ENCODE measurements around the gene ZSCAN22.
"Not testable (repeated sequence)": the region's sequence is repeated elsewhere in the genome, so short reads cannot be mapped to it uniquely, and the experiment has no call there.

Gene ZSCAN22

DNA sequence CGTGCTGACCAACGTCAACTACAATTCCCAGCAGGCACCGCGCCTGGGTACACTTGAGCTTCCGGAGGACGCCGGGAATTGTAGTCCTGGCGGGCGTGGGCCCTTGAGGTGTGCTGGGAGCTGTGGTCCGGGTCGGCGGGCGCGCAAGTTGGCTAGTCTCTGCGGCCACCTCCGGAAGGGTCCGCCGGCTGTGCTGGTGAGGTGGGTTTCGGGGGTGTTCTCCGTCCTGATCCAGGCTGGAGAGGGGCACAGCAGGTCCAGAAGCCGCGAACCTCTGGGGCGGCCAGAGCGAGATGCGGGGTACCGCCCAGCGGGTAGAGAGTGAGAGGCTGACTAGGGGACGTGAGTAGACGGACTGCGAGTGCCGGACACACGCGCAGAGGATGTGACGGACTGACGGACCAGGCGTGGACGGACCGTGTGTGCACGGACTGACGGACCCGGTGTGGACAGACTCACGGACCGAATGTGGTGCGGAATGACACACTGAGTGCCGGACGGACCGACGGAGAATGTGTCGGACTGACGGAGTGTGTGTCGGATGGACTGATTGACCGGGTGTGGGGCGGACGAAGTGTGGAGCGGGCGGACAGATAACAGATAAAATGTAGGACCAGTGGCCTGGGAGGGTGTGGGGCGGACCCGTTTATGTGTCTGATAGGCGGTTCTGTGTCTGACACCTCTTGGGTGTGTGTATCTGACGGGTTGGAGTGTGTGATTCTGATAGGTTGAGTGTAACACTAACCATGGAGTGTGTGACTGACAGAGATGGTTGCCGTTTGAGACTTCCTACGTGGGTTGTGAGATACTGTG, at the start of gene ZSCAN22:
TSS of gene ZSCAN22 (plus strand) at position 81 of the 813 bp plus-strand sequence. CDS start 7,809 bp downstream, outside the sequence.
- peak; percentile 81 for DNase-seq

GRCh38 chr19:58277197-58277596, 49.6 kb upstream of the ZSCAN22 start:
- DNase-seq, result no peak

DNA sequence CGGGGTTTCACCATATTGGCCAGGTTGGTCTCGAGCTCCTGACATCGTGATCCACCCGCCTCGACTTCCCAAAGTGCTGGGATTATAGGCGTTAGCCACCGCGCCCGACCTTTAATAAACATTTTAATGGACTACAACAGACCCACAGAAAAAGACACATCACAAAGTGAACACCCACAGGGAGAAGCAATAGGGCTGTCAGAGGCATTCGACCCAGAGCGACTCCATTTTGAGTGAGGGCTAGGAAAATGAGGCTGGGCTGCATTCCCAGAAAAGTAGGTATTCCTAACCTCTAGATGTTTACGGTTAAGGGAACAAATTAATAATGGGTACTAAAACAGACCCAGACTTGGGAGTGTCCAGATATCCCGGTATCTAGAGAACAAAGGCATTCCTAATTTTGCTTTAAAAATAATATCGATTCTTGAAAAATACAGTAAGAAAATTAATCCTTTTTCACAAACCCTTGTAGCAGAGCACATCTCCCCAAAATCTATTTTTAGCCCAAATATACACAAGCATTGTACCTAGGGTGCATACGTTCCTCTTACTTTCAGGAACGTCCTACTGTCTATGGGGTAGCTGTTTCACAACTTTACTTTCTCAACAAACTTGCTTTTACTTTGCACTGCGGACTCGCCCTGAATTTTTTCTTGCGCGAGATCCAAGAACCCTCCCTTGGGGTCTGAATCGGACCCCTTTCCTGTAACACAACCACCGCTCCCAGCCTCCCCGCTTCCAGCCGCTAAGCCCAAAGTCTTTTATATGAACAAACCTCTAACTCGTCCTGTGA, 48.9 kb upstream of the ZSCAN22 start:
- no peak for DNase-seq

DNA sequence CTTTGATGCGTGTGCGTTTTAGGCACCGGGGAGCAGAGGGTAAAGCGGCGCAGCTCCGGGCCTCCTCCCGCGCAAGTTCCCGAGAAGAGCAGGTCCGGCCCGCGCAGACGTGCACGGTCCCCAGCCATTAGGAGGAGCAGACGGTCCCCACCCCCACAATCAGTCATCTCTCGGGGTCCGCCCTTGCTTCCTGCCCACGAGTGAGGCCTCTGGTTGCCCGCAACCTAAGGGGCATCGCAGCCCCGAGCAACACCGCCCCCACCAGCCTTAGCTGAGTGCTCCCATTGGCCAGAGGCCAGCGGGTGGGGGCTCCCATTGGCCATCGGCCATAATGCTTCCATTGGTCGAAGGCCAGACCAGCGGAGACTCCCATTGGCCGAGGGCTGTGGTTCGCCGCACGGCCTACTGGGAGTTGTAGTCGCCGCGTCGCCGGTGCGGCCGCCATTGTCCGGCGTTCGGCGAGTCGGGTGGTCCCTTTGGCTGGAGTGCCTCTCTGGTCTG, 48.2 kb upstream of the ZSCAN22 start, which contains the start of gene ZNF8:
TSS of gene ZNF8 (plus strand) at position 415 of the 501 bp plus-strand sequence. CDS start 127 bp downstream, outside the sequence.
- peak; percentile 92 for DNase-seq

DNA sequence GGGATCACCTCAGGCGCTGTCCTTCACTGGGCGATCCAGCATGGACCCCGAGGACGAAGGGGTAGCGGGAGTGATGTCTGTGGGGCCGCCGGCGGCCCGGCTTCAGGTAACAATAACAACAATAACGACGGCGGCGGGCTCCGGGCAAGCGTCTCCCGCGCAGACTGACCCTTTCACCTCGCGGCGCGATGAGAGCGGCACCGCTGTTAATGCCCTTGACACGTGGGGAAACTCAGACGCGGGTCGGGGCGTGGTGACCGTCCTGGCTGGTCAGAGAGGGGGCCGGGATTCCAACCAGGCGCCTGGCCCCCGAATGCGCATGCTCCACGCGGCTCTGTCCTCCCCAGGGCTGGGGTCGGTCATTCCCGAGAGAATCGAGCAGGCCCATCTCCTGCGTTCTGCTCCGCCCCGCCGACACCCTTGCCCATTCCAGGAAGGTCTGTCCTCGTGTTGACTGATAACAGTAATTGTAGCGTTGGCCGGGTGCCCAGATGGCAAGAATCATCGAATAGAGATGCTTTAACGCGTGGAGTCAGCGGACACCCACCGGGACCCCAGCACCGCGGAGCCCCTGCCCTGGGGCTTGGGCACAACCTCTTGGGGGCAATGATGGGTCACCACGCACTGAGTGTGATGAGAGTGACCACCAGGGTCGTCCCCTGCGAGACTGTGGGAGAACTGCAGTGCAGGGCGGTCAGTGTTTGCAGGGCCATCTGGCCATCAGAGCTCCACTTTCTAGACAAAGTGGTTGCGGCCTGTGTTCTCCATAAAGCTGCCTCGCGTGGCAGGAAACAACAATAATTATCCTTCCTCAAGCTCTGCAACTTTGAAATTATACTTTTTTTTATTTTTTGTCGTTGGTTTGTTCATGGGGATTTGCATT, 47.5 kb upstream of the ZSCAN22 start:
- peak; percentile 19 for DNase-seq

DNA sequence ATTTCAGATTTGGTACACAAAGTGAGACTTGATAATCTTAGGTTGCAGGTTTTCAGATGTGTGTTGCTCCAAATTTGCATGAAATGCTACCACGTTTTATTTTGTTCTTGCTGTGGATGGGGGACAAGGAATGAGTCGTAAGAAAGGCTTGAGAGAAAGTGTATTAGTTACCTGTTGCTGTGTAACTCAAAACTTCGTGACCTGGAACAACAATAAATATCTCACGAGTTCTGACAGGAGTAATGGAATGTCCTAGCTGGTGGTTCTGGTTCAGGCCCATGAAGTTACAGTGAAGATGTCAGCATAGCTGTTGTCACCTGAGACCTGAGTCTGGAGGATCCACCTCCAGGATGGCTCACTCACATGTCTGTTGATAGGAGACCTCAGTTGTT, 46.9 kb upstream of the ZSCAN22 start:
- no peak for DNase-seq

DNA sequence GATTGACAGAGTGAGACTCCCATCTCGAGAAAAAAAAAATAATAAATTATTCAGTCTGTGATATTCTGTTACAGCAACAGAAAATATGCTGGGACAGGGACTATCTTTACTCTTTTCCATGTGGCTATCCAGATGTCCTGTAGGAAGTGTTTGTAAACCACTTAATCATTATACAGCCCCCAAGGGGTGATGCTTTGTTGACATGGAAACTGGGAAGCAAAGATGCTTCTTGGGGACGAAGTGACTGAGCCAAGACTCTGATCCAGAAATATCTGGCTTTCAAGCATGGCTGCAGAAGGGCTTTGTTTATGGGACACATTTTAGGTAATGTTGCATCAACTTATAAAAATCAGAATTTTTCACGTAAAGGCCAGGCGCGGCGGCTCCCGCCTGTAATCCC, 42.6 kb upstream of the ZSCAN22 start:
- no peak for DNase-seq

DNA sequence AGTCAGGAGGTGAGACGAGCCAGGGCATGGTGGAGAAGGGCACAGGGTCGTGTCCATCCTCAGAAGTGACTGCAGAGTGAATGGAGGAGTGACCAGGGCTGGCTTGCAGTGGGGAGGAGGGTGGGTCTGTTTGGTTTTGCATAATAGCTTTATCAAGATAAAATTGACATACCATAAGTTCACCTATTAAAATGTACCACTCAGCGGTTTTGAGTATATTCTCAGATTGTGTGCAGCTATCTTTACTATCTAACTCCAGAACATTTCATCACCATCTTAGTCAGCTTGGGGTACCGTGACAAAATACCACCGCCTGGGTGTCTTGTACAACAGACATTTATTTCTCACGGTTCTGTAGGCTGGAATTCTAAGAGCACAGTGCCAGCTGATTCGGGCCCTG, 34.9 kb upstream of the ZSCAN22 start:
- no peak for DNase-seq

GRCh38 chr19:58294743-58295374, 31.9 kb upstream of the ZSCAN22 start:
- no peak for DNase-seq

DNA sequence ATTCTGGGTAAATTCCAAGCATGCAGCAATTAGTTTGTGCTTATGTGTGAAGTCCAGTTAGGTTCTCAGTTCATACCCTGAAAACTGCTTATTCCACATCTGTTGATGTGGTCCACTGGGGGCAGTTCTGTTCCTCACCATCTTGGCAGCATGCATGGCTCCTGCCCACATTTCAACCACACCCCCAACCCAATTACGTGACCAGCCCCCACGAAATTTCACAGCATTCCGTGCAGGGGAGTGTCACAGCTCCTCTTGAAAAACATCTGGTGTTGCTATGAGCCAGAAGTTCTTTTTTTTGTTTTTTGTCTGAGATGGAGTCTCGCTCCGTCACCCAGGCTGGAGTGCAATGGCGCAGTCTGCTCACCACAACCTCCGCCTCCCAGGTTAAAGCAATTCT, 30.7 kb upstream of the ZSCAN22 start:
- no peak for DNase-seq

DNA sequence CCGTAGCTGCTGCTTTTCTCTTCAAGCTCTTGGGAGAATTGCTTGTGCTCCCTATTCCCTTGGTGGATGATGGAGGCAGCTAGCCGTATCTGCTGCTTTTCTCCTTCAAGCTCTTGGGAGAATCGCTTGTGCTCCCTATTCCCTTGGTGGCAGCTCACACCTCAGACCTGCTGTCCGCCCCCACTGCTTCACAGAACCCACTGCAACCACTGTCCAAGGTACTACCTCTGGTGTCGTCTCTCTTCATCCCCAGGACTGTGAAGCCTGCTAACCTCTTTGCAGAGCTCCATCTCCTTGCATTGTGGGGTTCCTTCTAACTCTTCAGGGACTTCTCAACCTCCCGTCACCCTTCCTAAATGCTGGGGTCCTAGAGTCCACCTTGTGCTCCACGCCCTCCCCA, 26.2 kb upstream of the ZSCAN22 start:
- no peak for DNase-seq

- no peak for DNase-seq
Observed at GRCh38 chr19:58304255-58304654, 22.5 kb upstream of the ZSCAN22 start.

- no peak for DNase-seq
Observed at GRCh38 chr19:58304748-58305064, 22.1 kb upstream of the ZSCAN22 start.

DNA sequence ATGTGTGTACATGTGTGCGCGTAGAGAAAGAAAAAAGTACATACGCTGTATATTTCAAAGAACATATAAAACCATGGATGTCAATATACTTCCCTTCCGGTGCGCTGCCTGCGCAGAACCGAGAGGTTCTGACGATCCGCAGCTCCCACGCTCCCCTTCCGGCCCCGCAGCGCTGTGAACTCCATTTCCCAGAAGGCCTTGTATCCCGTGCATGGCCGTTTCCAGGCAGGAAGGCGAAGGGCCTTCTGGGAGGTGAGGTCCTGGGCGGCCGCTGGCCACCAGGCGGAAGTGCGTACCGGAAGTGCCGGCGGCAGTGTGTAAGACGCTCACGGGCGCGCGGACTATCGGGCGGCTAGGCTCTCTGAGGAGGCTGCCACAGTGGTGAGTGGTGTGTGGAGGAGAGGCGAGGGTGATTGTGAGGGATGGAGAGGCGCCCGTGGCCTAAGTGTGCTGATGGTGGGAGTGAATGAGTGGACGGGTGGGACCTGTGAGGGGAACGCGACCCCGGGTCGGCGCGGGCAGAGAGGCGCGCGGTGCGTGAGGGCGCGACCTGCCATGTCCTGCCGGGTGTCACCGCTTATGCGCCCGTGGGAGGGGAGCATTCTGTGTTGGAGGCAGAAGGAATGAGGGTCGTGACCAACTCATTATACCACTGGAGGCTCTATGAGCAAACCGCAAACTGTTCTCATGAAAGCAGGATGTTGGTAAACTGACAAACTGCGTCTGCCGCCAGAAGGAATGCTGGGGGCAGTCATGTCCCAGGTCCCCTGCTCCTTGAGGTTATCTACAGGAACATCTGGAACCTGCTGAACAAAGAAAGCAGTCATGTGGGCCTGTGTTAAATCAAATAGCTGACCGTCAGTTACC, 21.5 kb upstream of the ZSCAN22 start, which contains the start of gene ERVK3-1:
TSS of gene ERVK3-1 (plus strand) at position 313 of the 867 bp plus-strand sequence. CDS start 6,792 bp downstream, outside the sequence.
- DNase-seq, result peak; percentile 84

DNA sequence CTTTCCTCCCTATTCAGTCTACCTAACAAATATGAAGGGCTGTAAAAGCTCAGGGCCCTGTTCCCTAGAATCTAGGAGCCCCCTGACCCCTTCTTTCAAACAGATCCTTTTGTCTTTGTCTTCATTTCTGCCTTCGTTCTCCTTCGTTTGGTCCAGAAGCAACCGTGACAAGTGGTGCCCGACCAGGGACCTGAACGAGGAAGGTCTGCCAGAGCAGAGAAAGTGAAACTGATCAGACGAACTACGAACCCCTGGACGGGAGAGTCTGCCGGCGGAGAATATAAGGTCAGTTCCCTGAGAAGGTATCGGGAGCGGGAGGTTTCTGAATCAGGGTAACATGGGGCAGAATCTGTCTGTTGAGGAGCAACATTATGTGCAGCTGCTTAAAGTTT, 20.9 kb upstream of the ZSCAN22 start:
- no peak for DNase-seq

DNA sequence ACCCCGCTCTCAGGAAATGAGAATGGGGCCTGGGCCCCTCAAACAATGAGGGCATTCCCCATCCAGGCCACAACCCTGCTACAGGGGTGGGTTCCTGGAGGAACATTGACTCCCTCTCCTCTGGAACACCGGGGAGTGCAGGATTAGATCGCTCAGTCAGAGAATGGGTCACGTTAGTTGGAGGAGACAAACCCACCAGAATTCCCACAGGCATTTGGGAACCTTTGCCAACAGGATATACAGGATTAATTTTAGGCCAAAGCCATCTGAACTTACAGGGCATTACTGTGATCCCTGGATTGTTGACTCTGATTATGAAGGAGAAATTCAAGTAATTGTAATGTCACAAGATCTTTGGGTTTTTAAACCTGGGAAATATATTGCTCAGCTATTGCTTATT, 19.1 kb upstream of the ZSCAN22 start:
- DNase-seq, result no peak

- DNase-seq, result not testable (repeated sequence)
Observed at GRCh38 chr19:58310685-58311084, 16.1 kb upstream of the ZSCAN22 start.

DNA sequence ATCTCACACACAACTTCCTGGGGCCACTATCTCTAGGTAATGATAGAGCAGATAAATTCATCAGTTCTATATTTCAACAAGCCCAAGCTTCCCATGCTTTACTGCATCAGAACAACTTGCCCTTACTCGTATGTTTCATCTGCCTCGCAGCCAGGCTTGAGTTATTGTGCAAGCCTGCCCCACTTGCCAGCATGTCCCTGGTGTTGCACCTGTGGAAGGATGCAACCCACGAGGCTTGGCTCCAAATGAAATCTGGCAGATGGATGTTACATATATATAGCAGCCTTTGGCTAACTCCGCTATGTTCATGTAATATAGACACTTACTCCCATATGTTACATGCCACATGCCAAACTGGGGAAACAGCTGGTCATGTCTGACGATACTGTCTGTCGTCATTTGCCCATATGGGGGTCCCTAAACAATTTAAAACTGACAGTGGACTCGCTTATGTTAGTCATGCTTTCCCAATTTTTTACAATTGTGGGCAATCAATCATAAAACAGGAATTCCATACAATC, 15.4 kb upstream of the ZSCAN22 start:
- no peak for DNase-seq

DNA sequence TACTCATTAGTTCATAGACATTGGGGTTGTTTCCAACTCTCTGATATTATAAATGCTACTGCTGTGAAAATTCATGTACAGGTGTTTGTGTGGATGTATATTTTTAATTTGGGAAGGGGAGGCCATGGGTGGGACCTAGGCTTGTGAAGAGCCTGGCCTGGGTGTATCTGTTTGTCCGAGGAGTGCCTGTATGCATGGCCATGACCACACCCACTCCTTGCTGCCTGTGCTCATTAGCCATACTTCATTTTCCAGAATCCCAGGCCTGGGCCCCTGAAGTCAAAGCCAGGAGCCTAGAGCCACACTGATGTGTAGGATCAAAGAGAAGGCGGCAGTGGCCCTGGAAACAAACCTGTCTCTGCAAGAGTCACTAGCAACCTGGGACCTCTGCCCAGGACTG, 11.2 kb upstream of the ZSCAN22 start:
- no peak for DNase-seq

DNA sequence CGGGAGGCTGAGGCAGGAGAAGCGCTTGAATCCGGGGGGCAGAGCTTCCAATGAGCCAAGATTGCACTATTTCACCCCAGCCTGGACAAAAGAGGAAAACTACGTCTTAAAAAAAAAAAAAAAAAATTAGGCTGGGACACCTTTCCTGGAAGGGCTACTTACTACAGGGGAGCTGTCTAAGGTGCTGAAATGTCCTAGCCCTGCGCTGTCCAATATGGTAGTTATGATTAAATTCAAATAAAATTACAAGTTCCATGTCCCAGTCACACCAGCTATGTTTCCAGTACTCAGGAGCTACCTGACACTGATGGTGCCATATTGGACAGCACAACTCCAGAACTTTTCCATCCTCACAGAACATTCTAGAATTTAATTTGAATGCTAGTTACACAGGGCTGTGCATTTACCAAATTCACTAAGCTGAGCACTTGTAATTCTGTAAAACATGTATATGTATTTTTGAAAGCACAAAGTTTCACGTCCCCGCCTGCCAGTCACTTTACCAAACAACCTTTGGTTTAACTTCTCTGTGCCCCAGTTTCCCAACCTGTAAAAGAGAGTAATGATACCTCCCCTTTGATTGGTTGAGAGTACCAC, 9.2 kb upstream of the ZSCAN22 start:
- no peak for DNase-seq

DNA sequence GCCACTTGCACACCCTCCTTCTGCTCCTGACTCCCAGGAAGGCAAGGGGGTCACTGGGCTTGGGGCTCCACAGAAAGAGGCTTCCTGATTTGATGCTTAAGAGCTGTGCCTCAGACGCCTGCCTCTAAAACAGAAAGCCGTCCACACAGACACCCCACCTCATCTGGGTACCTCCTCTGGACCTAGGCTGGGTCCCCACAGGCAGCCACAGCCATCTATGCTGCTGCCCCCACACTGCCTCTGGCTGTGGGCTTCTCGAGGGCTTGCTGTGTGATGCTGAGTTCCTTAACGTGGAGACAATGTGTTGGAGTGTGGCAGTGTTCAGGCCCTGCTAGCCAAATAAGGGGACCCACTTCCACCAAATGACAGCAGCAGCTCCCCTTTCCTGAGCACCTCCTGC, 8.5 kb upstream of the ZSCAN22 start:
- no peak for DNase-seq

All from NCI-H2081 treated with DMSO at 0.1 percent for 48 hours (cell line).